ENCODE data around the gene ARHGAP10. TPM values are rescaled to one million over a fixed set of nuclear protein-coding genes. Genes with fewer than 3 reads are reported as not detected.

The ARHGAP10 gene
- total RNA-seq, 2 experiments from 2014 or later, result 7.1 to 8.0 TPM

GRCh38 chr4:147957446-147957845 is 225.6 kb downstream of the ARHGAP10 start:
- CTCF ChIA-PET, result no interaction called here

GRCh38 chr4:147958057-147958456 is 226.2 kb downstream of the ARHGAP10 start:
- ChIA-PET POLR2A (no interaction called here), CTCF (no interaction called here)
- no peaks in the 10 kb centered on the region for H3K27me3 Mint-ChIP-seq
- no peak for DNase-seq
- peaks cover 2% of the 10 kb centered on the region for H3K9me3 Mint-ChIP-seq
- H3K4me1 Mint-ChIP-seq (ENCODE audit: low read depth), result no peaks in the 10 kb centered on the region
- no peak overlapping the region for H3K4me3 Mint-ChIP-seq
- no peak overlapping the region for H3K27ac Mint-ChIP-seq
- intact Hi-C loops (cut with micrococcal nuclease), result no loop called here
- peaks cover 14% of the 10 kb centered on the region for H3K36me3 Mint-ChIP-seq

More at GRCh38 chr4:147957446-147957845, 225.6 kb downstream of the ARHGAP10 start:
- DNase-seq, result no peak
- Mint-ChIP-seq H3K36me3 (peaks cover 15% of the 10 kb centered on the region), H3K4me1 (ENCODE audit: low read depth) (no peaks in the 10 kb centered on the region), H3K27me3 (no peaks in the 10 kb centered on the region), H3K27ac (no peak overlapping the region), H3K4me3 (no peak overlapping the region), H3K9me3 (peaks cover 2% of the 10 kb centered on the region)
- intact Hi-C loops (cut with micrococcal nuclease), result no loop called here
- POLR2A ChIA-PET, result no interaction called here

DNA sequence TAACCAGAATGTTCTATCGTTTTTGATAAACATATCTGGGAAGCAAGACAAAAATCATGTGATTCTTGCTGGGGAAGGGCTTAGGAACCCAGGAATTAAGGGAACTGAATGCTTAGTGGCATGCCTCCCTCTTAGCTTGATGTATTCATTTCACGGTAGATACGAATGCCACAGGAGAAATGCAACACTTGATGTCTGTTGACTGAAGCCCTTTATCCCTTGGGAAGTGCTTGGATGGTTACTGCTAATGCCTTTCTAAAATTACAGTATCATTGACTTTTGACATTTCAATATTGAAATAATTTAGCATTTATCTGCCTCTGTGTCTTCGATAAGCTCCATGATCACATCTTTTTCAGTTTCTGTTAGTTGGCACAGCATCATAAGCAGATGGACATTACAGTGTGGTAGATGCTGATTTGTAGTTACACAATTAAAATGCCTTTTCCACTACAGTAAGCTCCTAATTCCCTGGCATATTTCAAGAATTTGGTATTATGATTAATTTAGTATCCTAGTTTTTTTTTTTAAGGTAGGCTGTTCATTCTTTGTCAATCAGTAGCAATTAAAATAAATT is 226.7 kb downstream of the ARHGAP10 start:
- Mint-ChIP-seq H3K4me3 (no peak overlapping the region), H3K36me3 (peaks cover 13% of the 10 kb centered on the region), H3K4me1 (ENCODE audit: low read depth) (no peaks in the 10 kb centered on the region), H3K27ac (no peak overlapping the region), H3K27me3 (no peaks in the 10 kb centered on the region), H3K9me3 (no peaks in the 10 kb centered on the region)
- ChIA-PET CTCF (interaction anchor here (0.6 kb wide), 1 partner anchor 40 kb away, joined by 3 read pairs; no protein-coding TSS in a partner anchor), POLR2A (no interaction called here)
- intact Hi-C loops (cut with micrococcal nuclease), result no loop called here
- DNase-seq, result no peak

DNA sequence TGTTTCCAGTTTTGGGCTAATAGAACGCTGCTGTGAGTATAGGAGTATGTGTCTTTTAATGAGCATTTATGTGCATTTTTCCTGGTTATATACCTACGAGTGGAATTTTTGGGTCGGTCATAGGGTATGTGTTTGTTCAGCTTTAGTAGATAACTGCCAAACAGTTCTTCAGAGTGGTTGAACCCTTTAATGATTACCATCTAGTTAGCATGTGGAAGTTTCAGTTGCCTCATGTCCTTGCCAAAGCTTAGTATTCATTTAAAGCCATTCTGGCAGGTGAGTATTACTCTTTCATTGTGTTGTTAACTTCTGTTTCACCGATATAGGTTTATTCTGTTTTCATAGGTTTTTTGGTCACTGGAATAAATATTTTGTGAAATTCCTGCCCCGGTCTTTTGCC is 229.1 kb downstream of the ARHGAP10 start:
- H3K27ac Mint-ChIP-seq, result no peak overlapping the region
- CTCF ChIA-PET, result interaction anchor here (1.1 kb wide), 1 partner anchor 94 kb away, joined by 4 read pairs; no protein-coding TSS in a partner anchor
- DNase-seq, result no peak
- POLR2A ChIA-PET, result no interaction called here
- intact Hi-C loops (cut with micrococcal nuclease), result no loop called here
- no peaks in the 10 kb centered on the region for H3K4me1 Mint-ChIP-seq (ENCODE audit: low read depth)
- H3K27me3 Mint-ChIP-seq, result no peaks in the 10 kb centered on the region
- H3K9me3 Mint-ChIP-seq, result no peaks in the 10 kb centered on the region
- H3K4me3 Mint-ChIP-seq, result no peak overlapping the region
- peaks cover 8% of the 10 kb centered on the region for H3K36me3 Mint-ChIP-seq

DNA sequence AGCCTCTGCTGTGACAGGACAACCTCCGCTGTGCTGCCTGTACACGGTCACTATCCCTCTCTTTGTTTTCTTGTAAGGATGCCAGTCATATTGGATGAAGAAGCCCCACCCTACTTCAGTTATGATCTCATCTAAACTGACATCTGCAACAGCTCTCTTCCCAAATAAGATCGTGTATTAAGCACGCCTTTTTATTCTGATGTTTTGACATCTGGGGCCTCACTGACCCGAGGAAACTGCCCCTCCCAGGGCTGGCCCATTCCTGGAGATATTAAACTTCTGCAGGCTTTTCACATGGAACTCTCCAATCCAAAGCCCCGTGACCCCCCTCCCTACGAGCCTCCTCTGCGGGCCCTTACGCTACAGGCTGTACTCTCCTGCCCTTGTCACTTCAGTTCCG is 232.0 kb downstream of the ARHGAP10 start:
- Mint-ChIP-seq H3K36me3 (peaks cover 9% of the 10 kb centered on the region), H3K4me1 (ENCODE audit: low read depth) (no peaks in the 10 kb centered on the region), H3K27ac (no peak overlapping the region), H3K4me3 (no peak overlapping the region), H3K9me3 (no peaks in the 10 kb centered on the region), H3K27me3 (no peaks in the 10 kb centered on the region)
- ChIA-PET CTCF (no interaction called here), POLR2A (no interaction called here)
- no peak for DNase-seq
- intact Hi-C loops (cut with micrococcal nuclease), result no loop called here

- intact Hi-C loops (cut with micrococcal nuclease), result no loop called here
- Mint-ChIP-seq H3K9me3 (no peaks in the 10 kb centered on the region), H3K4me1 (ENCODE audit: low read depth) (no peaks in the 10 kb centered on the region), H3K36me3 (peaks cover 9% of the 10 kb centered on the region), H3K27ac (no peak overlapping the region), H3K27me3 (no peaks in the 10 kb centered on the region), H3K4me3 (no peak overlapping the region)
- POLR2A ChIA-PET, result no interaction called here
- CTCF ChIA-PET, result no interaction called here
- DNase-seq, result no peak
These were observed 232.5 kb downstream of the ARHGAP10 start for GRCh38 chr4:147964266-147964880.

DNA sequence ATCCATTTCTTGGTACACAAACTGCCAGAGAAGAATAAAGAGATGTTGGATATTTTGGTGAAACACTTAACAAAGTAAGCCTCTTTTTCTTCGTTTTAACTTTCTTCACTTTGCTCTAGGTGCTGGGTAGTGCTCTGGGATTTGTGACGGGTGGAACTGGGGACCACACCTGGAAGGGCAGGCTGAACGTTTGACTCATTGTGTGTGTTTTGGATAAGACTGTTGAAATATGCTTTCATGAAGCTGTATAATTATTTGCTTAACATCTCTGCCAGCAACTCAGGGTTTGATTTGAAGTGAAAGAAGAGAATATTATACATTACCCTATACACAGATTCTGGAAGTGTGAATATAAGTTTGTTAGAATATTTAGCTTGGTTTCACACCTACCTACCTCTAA is 233.2 kb downstream of the ARHGAP10 start:
- Mint-ChIP-seq H3K27ac (no peak overlapping the region), H3K4me1 (ENCODE audit: low read depth) (no peaks in the 10 kb centered on the region), H3K9me3 (no peaks in the 10 kb centered on the region), H3K4me3 (no peak overlapping the region), H3K27me3 (no peaks in the 10 kb centered on the region), H3K36me3 (peaks cover 11% of the 10 kb centered on the region)
- intact Hi-C loops (cut with micrococcal nuclease), result no loop called here
- CTCF ChIA-PET, result no interaction called here
- POLR2A ChIA-PET, result no interaction called here
- no peak for DNase-seq

DNA sequence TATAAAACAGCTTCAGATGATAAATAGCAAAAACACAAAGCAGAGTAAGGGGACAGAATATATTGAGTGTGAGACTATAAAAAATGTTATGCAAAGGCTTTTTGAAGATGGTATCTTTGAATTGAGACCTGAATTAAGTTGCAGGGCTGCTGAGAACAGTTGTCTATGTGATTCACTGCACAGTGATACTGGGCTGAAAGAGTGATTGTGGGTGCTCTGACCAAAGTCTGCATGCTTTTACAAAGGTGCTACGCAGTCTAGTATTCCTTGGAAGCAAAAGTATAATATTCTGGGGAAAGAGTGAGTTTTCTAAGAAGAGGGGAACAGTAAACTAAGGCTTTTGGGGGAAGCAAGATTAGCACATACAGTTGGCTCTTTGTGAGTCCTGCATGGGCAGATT is 234.0 kb downstream of the ARHGAP10 start:
- ChIA-PET POLR2A (no interaction called here), CTCF (no interaction called here)
- H3K27me3 Mint-ChIP-seq, result no peaks in the 10 kb centered on the region
- peaks cover 13% of the 10 kb centered on the region for H3K36me3 Mint-ChIP-seq
- H3K4me1 Mint-ChIP-seq (ENCODE audit: low read depth), result no peaks in the 10 kb centered on the region
- no peak overlapping the region for H3K27ac Mint-ChIP-seq
- no peak overlapping the region for H3K4me3 Mint-ChIP-seq
- intact Hi-C loops (cut with micrococcal nuclease), result no loop called here
- DNase-seq, result no peak
- no peaks in the 10 kb centered on the region for H3K9me3 Mint-ChIP-seq

- DNase-seq, result no peak
- Mint-ChIP-seq H3K4me1 (ENCODE audit: low read depth) (no peaks in the 10 kb centered on the region), H3K9me3 (peaks cover 1% of the 10 kb centered on the region), H3K27me3 (no peaks in the 10 kb centered on the region), H3K27ac (no peak overlapping the region), H3K36me3 (peaks cover 18% of the 10 kb centered on the region), H3K4me3 (no peak overlapping the region)
- intact Hi-C loops (cut with micrococcal nuclease), result no loop called here
- POLR2A ChIA-PET, result no interaction called here
- CTCF ChIA-PET, result no interaction called here
These were observed 236.8 kb downstream of the ARHGAP10 start for GRCh38 chr4:147968641-147969040.

DNA sequence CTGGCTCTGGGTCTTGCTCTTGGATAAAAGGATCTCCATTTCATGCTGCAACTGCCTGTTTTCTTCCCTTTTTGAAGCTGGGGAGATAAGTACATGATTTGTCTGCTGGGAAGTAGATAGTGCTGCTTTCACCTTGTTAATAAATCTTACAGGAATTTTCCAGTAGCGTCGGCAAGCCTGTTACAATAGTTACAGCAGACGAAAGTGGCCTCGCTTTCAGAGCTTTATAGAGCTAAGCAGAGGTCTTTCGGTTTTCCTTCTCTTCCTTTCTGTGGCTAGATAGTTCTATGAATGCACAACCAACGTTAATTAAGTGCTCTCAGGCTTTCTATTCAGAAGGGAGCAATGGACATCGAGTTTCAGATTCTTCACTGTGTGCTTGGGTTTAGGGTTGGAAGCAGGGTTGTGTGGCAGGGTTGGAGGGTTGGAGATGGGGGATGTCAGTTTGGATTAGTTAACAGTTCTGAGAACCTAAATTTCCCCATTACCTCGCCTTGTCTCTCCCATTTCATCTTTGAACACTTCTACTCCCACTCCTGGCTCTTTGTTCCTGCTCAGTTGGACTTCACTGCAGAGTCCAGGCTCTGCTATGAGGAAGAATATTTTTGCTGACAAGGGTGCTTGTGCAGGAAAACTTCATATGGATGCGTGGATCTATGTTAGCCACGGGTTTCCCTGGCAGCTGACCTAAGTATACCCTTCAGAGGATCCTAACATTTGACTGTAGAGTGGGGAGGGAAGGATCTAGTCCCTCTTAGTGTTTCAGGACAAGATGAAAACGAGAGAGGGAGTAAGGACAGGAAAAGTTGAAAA is 237.9 kb downstream of the ARHGAP10 start:
- Mint-ChIP-seq H3K4me1 (ENCODE audit: low read depth) (no peaks in the 10 kb centered on the region), H3K36me3 (peaks cover 22% of the 10 kb centered on the region), H3K9me3 (peaks cover 8% of the 10 kb centered on the region), H3K4me3 (no peak overlapping the region), H3K27ac (no peak overlapping the region), H3K27me3 (no peaks in the 10 kb centered on the region)
- no peak for DNase-seq
- intact Hi-C loops (cut with micrococcal nuclease), result no loop called here
- POLR2A ChIA-PET, result no interaction called here
- CTCF ChIA-PET, result no interaction called here

DNA sequence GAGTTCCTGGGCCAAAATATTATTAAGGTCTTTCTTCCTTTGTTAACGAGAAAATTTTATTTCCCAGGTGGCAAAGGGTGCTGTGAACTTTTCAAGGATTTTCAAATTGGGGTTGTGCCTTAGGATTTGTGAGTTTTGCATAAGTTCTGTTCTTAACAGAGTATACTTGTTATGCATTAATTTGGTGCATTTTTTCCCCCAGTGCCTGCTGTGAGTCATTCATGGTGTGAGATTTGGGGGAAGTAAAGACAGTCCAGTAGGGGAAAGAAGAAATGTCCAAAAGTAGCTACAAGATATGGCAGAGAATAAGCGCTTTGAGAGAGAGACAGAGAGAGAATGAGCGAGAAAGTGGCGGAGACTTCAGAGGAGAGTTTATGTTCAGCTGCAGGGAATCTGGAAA is 239.2 kb downstream of the ARHGAP10 start:
- H3K9me3 Mint-ChIP-seq, result peaks cover 8% of the 10 kb centered on the region
- H3K27me3 Mint-ChIP-seq, result no peaks in the 10 kb centered on the region
- ChIA-PET CTCF (no interaction called here), POLR2A (no interaction called here)
- no peaks in the 10 kb centered on the region for H3K4me1 Mint-ChIP-seq (ENCODE audit: low read depth)
- intact Hi-C loops (cut with micrococcal nuclease), result no loop called here
- H3K27ac Mint-ChIP-seq, result no peak overlapping the region
- peaks cover 25% of the 10 kb centered on the region for H3K36me3 Mint-ChIP-seq
- no peak for DNase-seq
- H3K4me3 Mint-ChIP-seq, result no peak overlapping the region

GRCh38 chr4:147975325-147975724 is 243.4 kb downstream of the ARHGAP10 start:
- no peak overlapping the region for H3K4me3 Mint-ChIP-seq

More at GRCh38 chr4:147975325-147975724, 243.4 kb downstream of the ARHGAP10 start:
- H3K4me1 Mint-ChIP-seq (ENCODE audit: low read depth), result peaks cover 4% of the 10 kb centered on the region
- no peak overlapping the region for H3K27ac Mint-ChIP-seq
- no peak for DNase-seq
- CTCF ChIA-PET, result no interaction called here
- peaks cover 14% of the 10 kb centered on the region for H3K36me3 Mint-ChIP-seq
- H3K9me3 Mint-ChIP-seq, result peaks cover 8% of the 10 kb centered on the region
- POLR2A ChIA-PET, result no interaction called here
- intact Hi-C loops (cut with micrococcal nuclease), result no loop called here
- H3K27me3 Mint-ChIP-seq, result no peaks in the 10 kb centered on the region
